H54 (cell line): ENCODE data around the gene KRT12.

Experiments used
- DNase-seq: peaks from one replicate; pipeline ENCODE4 v3.0.0; 2011; ENCODE audit warnings: low spot score, mixed read lengths; ENCODE audit not compliant: insufficient read length
- FAIRE-seq: peaks from 3 replicates; lab custom pipeline; 2011; peaks lifted over from hg19 to GRCh38; lab: Jason Lieb, UNC
- POLR2A ChIP-seq: IDR thresholded peaks from 2 replicates; pipeline ENCODE4 v1.6.1; 2011; ENCODE audit warnings: low read depth, mild to moderate bottlenecking, low read length

Gene KRT12

DNA sequence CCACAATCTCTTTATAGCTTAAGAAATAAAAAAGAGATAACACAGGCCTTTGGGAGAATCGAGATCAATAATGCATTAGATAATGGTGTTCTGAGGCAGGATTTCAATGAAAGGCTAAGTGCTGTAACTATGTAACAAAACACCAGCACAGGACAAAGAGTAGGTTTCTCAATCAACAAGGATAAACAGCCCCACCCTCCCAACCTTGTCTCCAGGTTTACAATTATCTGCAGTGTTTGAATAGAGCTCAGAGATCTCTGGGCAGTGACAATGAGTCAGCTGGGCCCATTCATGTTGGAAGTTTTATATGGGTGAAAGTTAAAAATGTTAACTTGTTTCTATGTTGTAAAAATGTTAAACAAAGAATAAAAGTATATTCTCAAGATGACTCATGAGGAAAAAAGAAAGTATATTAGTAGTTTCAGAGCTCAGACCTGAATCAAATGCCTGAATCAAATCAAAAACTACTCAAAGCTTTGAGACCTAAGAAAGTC is 35.0 kb upstream of the KRT12 start:
- TF ChIP-seq POLR2A: no peak
- FAIRE-seq (no peak), DNase-seq (no peak)

DNA sequence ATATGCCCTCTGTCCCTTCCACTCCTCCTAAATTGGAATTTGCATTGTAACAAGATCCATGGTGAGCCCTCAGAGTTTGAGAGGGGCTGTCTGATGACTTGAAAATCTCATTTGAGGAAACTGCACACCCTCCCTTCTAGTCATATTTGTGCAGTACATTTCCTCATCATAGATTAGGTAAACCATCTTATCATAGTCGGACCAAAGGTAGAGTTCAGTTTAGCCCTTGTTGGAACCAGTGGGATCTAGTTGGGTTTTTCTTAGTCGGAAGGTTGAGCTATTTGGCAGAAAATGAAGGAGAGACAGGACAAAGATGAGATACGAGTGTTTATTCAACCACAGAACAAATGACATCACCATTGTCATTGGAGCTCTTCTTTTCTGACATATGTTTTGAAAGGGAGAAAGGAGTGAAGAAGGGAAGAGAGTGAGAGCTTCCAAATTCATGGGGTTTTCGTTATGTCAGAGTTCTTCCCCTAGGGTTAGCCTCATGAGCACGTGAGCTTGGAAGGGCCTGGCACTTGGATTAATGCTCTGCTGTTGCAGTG is 33.9 kb upstream of the KRT12 start:
- no peak for TF ChIP-seq POLR2A
- DNase-seq: no peak
- FAIRE-seq: no peak

DNA sequence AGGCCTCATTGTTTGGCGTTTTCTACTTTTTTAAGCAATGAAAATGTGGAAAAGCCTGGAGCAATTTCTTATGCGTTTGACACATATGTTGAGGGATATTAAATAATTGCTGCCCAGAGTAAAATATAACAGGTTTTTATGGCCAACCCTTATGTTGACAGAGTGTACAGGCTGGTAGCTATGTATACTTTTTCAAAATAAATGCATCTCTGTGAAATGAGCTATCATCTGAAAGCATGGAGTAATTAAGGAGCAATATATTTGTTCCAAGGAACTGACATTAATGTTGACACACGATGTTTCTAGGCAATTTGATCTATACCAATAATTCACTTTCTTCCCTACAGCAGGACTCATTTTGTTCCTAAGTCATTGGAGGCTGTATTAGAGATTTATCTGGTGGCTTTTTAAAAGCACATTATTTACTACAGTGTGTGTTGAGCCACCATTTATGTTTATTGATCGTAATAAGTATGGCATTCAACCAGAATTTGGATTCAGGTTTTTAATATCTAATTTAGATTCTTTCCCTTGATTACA is 30.0 kb upstream of the KRT12 start:
- DNase-seq (no peak), FAIRE-seq (no peak)
- TF ChIP-seq POLR2A: no peak

DNA sequence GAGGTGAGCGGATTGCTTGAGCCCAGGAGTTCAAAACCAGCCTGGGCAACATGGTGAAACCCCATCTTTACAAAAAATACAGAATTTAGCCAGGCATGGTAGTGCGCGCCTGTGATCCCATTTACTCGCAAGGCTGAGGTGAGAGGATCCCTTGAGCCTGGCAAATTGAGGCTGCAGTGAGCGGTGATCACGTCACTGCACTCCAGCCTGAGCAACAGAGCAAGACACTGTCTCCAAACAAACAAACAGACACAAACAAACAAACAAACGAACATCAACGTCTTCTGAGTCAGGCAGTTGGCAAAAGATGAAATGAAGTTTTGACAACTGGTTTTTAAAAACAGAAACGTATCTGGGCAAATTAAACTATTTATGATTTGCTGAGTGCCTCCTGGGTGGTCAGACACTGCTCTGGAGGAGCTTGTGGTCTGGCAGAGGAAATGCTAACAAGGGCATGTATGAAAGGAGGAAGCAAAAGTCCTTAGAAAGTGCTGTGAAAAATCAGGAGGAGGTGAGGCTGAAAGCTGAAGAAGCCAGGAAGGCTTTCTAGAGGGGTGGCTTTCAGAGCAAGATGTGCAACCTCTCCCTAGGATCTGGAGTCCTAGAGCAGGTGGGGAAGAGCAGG is 28.2 kb upstream of the KRT12 start:
- DNase-seq: no peak
- no peak for TF ChIP-seq POLR2A
- FAIRE-seq: no peak

DNA sequence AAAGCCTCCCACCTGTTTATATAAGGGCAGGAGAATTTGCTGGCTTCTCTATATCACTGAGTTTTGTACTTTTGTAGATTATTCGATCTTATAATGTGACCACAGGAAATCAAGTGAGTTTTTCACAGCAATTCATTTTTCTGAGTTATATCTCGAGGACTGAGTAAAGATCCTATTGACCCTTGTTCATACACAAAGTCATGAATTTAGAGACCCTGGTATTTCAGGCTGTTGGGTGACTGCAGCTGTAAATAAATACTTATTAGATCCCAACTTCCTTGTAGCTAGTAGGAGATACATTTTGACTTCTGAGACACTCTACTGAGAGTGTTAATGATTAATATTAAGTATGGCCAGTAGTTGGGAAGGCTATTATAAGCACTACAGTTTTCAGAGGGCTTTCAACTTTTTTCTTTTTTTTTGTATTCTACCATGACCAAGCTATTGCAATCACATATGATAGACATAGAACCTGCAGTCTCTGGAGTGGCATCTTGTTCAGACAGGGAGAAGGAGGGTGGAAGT is 21.2 kb upstream of the KRT12 start:
- no peak for FAIRE-seq
- TF ChIP-seq POLR2A: no peak

DNA sequence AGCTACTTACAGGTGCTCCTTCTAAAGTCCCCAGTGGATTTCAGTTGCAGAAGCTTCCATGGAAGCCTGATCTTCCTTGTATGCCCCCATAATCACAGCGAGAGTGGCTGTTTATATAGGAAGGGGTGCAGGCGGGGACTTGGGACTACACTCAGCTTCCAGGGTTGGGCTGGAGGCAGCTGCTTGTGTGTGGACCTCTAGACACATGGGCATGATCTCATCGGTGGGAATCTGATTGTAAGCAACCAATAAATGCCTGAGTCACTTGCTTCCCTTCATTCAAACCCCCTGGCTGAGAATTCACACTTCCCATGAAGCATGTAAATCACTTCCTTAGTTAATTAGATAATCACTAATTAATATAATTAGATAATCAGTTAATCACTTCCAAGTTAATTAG is 19.1 kb upstream of the KRT12 start:
- DNase-seq: no peak
- FAIRE-seq: no peak
- TF ChIP-seq POLR2A: no peak

More for the DNA sequence above, 21.2 kb upstream of the KRT12 start:
- no peak for DNase-seq

DNA sequence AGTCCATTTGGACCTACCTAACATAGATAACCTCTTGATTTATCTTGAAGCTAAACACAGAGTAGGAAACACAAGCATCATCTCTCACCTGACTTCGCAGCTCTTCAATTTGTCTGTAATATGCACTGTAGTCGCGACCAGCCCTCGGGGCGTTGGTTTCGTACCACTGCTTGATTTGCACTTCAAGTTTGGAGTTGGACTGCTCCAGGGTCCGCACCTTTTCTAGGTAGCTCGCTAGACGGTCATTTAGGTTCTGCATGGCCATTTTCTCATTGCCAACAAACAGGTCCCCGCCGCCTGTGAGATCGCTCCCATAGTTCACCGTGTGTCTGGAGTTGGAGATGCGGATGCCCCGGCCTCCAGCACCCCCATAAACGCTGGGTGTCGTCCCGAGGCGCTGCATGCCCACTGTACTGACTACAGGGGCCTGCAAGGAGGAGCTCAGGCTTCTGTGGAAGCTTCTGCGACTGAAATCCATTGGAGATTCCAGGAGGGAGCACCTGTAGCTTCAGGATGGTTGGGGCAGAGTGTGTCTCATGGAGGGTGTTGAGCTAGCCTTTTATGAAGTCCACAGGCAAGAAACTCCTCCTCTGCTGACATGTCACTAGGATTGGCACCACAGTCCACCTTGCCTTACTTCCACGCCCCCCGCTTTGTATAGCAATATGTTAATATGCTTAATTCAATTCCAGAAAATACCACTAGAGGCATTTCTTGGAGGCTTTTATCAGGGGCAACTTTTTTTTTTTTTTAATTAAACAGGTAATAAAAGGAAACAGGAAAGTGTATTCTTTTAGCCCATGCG is 17.9 kb upstream of the KRT12 start, which contains the start of gene KRT20:
Gene KRT20 (minus strand): TSS at position 535 of the 805 bp plus-strand sequence. CDS start 57 bp downstream, at position 478.
- no peak for FAIRE-seq
- no peak for TF ChIP-seq POLR2A
- no peak for DNase-seq

DNA sequence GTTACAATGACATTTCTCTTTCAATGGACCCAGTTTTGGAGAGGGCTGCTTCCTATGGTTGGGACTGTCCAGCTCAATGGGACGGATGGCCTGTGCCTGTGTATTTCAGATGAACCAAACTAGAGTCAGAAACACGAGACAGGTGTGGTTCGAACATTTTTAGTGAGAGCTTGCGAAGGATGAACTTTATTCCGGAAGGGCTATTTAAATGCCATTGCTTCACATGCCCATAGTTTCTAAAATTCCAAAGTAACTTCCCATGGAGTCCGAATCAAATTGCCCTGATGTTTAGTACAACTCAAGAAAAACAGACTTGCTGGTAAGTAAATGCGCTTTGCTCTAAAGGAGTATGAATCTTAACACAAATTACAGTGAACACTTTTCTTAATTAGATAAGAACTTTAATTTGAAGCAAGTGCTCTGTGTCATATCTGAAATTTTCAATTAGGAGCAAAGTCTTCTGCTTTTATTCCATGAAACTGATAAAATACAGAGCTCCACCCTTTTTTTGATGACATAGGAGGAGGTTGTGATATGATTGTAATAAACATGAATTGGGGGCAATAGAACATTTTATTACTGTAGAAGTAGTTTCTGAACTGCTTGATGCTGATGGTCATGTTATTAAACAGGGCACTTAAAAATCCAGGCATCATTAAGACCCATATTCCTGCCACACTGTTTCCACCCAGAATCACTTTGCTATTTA is 16.8 kb upstream of the KRT12 start:
- DNase-seq (no peak), FAIRE-seq (no peak)
- TF ChIP-seq POLR2A: no peak

DNA sequence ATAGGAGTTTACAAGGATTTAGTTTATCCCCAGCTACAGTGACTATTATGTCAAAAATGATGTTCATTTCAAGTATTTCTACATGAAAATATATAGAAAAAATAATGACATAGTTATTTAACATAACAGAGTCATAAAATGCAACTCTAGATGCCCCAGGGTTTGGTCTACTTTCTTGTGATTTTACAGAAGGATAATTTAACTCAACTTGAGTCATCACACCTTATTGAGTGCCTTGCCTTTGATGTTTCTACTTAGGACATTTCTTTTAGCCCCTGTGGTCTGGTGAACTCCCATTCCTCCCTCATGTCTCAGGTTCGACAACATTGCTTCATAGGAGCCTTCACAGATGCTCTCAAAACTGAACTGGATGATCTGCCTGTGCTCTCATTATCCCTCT is 16.0 kb upstream of the KRT12 start:
- FAIRE-seq (no peak), DNase-seq (no peak)
- TF ChIP-seq POLR2A: no peak

DNA sequence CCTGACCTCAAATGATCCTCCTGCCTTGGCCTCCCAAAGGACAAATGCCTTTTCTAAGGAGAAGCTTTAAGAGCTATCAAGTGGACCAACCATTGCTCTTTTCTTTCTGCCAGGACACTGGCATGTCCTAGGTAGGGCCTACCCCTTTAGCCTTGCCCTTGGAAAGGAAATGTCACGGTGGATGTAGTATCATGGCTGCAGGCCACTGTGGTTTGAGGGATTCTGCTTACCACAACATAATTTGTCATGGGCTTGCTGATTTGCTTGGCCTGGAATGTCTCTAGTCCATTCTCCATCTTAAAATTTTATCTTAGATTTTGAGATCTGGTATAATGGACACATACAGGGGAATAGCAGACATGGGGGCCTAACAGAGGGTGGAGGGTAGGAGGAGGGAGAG is 12.0 kb upstream of the KRT12 start:
- TF ChIP-seq POLR2A: no peak
- DNase-seq (no peak), FAIRE-seq (no peak)

DNA sequence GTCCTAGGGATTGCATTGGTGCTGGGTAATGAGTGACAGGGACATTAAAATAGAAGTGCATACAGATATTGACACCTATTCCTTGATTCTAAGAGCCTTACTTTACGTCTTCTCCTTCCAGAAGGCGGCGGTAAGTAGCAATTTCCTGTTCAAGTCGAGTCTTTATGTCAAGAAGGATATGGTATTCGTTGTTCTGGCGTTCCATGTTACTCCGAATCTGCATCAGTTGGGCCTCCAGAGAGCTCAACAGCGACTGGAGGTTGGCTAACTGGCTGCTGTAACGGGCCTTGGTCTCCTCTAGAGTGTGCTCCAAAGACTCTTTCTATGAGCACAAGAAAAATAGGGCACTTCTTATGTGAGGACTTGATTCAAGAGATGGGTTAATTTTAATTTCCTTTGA is 11.0 kb upstream of the KRT12 start:
- FAIRE-seq (no peak), DNase-seq (no peak)
- no peak for TF ChIP-seq POLR2A

DNA sequence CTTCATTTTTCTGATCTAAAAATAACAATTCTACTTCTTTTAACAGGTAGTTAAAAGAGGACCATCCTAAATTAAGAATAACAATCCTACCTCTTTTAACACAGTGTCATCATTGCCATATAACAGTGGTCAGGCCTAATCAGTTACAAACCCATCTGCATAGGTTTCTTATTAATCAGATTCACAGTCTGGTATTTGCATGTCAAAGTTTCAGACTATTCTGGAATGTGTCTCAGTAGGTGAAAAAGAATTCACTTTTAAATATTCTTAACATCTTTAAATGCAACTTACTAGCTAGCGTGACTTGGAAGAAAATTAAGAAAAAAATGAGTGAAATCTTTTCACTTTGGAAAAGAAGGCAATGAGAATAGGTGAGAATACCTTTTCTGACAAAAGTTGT is 6.8 kb upstream of the KRT12 start:
- no peak for DNase-seq
- no peak for TF ChIP-seq POLR2A
- FAIRE-seq: no peak

DNA sequence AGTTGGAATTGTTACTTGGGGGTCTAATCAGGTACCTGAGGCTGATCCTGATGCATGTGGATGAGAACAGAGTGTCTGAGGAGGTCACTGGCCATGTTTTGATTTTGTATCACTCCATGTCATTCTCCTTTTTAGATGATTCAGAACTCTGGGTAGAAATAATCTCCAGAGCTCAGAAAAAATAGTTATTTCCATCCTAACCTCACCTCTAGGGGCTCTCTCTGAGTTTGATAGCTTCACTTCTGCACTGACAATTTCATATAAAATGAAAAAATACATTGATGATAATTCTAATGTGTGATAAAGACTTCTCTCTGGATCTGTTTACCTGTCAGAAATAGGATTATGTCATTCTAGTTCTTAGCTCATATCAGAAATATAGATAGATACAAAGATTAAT is 6.2 kb upstream of the KRT12 start:
- no peak for TF ChIP-seq POLR2A
- FAIRE-seq: no peak
- no peak for DNase-seq

DNA sequence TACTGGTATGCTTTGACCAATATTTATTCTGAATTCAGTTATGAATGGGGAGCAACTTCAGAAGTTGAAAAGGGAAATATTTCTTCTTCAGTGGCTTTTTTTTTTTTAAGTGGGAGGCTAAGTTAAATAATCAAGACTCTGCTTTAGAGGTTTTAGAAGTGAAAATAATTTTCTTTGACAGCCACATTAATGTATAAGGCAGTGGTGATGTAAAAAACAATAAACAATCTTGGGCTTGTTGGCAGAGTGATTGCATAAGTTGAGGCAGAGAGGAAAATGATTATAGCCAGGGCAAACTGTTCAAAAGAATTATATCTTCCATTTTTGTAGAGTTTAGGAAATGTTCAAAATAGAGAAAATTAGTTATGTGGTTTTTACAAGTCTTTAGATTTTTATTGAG is 5.4 kb upstream of the KRT12 start:
- no peak for TF ChIP-seq POLR2A
- FAIRE-seq: no peak

More for the DNA sequence above, 5.4 kb upstream of the KRT12 start:
- no peak for DNase-seq
